Choroid plexus epithelial cell (primary cell): ENCODE results near the gene CISD2.
"Not testable (repeated sequence)": the region's sequence is repeated elsewhere in the genome, so short reads cannot be mapped to it uniquely, and the experiment has no call there.

ENCODE experiments used
- DNase-seq: peaks from one replicate; pipeline ENCODE4 v3.0.0-alpha.2; 2010; ENCODE audit warnings: low read depth
- H3K4me3 ChIP-seq: 2 replicates; pipeline ENCODE4 v1.5.1; 2011; ENCODE audit warnings: low read depth, mild to moderate bottlenecking, control low read depth, low read length, moderate library complexity
- CTCF ChIP-seq: conservative IDR thresholded peaks from 2 replicates; pipeline ENCODE4 v1.5.1; 2011; ENCODE audit warnings: low read depth, mild to moderate bottlenecking, control low read depth, inconsistent platforms, low read length, moderate library complexity

CISD2 gene

GRCh38 chr4:102867278-102868152 lies 1.3 kb upstream of the CISD2 start:
- H3K4me3 ChIP-seq = peak overlapping the region; percentile 85
- no peak for TF ChIP-seq CTCF
- no peak for DNase-seq

- peak overlapping the region; percentile 85 for H3K4me3 ChIP-seq
- no peak for DNase-seq
- no peak for TF ChIP-seq CTCF
Observed at GRCh38 chr4:102868153-102868780, 525 bp upstream of the CISD2 start.

- TF ChIP-seq CTCF = no peak
- peak; percentile 16 for DNase-seq
- peak overlapping the region; percentile 85 for H3K4me3 ChIP-seq
Observed at GRCh38 chr4:102869569-102870197, 891 bp downstream of the CISD2 start.

GRCh38 chr4:102871772-102872171 lies 3.0 kb downstream of the CISD2 start:
- TF ChIP-seq CTCF = no peak
- peak; percentile 11 for DNase-seq
- no peak overlapping the region for H3K4me3 ChIP-seq

GRCh38 chr4:102877477-102878106 lies 8.8 kb downstream of the CISD2 start:
- DNase-seq, H3K4me3 ChIP-seq: not testable (repeated sequence)

- DNase-seq = peak; percentile 92
Observed at GRCh38 chr4:102878349-102878748, 9.6 kb downstream of the CISD2 start.

GRCh38 chr4:102878901-102879300 lies 10.1 kb downstream of the CISD2 start:
- no peak overlapping the region for H3K4me3 ChIP-seq
- peak; percentile 39 for DNase-seq
- TF ChIP-seq CTCF = no peak

More at GRCh38 chr4:102878349-102878748, 9.6 kb downstream of the CISD2 start:
- not testable (repeated sequence) for H3K4me3 ChIP-seq
